NCI-H2227 treated with DMSO at 0.1 percent for 48 hours (cell line): ENCODE measurements around the gene CD48.

Experiments used
- DNase-seq: peaks from one replicate; lab custom pipeline; 2025; lab: John Stamatoyannopoulos, UW

Gene CD48, protein sequence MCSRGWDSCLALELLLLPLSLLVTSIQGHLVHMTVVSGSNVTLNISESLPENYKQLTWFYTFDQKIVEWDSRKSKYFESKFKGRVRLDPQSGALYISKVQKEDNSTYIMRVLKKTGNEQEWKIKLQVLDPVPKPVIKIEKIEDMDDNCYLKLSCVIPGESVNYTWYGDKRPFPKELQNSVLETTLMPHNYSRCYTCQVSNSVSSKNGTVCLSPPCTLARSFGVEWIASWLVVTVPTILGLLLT

DNA sequence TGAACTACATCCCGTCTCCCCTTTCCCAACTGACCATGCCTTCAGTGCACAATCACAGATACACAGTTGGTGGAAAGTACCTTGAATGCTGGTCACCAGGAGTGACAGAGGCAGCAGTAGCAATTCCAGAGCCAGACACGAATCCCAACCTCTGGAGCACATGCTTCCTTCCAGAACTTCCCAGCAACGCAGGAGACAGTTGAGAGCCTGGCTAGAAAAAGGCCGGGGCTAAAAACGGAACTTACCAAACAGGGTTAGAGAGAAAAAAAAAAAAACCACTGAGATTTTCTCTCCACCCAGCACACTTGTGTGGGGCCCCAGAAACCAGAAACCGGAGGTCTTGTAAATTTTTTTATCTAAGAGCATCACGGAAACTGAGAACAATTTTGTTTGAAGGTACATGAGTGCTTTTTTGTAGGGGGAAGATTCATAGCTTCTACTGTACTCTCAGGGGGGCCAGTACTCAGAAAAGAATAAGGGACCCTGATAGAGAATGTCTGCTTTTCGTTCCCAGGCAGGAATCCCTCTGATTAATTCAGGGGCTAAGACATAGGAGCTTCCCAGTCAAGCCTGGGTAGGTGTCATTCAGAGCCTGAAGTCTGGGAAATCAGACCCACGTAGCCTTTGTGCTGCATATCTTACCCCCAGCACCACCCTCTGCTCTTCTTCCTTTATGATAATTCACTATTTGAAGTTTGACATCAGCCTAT is at the start of gene CD48:
TSS of gene CD48 (minus strand) at position 221 of the 710 bp plus-strand sequence. CDS start at position 162, 59 bp downstream.
- DNase-seq: no peak

DNA sequence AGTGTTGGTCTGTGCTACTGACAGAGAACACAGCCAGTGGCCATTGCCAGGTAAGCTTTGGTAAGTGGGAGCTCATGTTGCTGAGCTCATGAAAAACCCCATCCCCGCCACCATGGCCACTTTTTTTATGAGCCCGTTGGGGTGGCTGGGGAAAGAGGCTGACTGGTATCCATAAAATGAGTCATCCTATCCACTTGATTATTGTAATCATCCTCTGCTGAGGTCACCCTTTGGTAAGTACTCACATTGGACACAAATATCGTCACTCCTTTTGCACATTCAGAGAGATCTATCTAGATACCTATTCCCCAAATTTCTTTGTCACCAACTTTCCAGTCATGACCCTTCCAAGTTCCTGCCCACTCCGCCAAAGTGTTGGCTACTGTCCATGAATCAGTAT is 49.4 kb upstream of the CD48 start:
- no peak for DNase-seq

DNA sequence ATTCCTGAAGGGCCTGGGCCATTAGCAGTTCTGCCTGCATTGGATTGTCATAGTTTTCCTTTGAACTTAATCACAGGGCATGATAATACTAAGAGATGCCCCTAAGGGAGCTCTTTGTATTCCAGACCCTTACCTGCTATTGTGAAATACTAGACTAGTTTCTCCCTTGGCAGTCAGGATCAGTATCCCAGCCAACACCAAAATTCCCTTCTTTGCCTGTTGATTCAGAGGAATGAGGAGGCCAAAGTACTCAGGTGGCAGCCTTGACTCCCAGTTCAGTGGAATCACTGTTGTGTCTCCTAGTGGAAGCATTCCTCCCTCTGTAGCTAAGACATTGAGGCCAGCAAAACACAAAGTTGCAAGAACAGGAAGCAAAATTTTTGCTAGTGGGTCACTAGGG is 48.1 kb upstream of the CD48 start:
- DNase-seq: no peak

DNA sequence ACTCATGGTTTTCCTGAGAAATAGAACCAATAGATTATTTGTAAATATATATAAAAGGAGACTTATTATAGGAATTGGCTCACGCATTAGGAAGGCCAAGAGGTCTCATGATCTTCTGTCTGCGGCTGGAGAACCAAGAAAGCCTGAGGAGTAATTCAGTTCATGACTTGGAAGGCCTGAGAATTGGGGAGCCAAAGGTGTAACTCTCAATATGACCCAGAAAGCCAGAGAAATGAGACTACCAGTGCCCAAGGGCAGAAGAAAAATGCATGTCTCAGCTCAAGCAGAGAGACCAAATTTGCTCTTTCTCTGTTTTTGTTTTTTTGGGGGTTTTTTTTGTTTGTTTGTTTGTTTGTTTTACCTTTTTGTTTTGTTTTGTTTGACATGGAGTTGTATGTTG is 46.9 kb upstream of the CD48 start:
- no peak for DNase-seq

DNA sequence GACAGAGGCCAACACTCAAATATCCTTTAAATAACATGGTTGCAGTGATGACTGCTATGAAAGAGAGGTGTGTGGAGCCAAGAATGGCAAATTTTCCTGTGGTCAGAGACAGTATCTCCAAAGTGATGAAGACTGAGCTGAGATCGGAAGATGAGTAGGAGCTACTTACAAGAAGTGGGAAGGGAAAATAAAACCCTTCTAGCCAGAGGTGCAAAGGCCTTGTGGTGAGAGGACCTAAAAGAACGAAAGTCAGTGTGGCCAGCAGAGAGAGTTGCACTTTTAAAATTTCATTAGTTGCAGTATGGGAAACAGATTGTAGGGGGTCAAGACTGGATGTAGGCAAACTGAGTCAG is 45.2 kb upstream of the CD48 start:
- no peak for DNase-seq

DNA sequence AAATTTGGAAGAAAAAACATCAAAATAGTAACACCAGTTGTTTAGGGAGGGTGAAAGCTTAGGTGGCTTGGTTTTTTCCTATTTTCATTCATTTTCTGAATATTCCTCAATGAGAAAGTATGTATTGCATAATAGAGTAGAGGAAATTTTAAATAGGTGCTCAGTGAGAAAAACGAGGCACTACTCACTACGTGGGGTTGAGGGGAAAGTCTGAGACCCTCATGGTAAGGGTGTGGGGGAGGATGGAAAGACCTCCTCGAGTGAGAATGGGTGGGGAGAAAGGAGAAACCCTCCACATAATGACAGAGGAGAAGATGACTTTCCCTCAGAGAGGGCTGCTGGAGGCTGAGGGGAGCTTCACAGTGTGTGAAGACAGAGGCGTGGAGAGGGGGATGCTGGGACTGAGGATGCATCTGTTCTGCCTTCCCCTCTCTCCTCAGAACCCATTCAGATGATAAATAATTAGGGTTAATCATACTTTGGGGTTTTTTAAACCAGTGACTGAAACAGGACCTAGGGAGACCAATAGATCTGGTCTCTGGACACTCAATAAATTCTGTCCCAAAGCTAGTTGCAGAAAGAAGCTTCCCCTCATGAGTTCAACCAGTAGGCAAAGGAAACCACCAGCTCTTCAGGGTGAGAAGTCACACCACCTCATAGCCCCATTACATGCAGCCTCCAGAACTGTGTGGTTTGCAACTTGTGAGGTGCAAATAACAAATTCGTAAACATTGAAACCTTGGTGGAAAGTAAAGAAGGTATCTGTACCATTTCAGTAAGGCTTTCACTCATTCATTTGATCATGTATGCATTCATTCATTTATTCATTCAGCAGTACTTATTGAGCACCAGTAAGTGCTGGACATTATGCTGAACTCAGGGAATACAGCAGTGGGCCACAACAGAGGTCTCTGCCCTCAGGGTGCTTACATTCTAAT is 44.6 kb upstream of the CD48 start:
- DNase-seq: no peak

DNA sequence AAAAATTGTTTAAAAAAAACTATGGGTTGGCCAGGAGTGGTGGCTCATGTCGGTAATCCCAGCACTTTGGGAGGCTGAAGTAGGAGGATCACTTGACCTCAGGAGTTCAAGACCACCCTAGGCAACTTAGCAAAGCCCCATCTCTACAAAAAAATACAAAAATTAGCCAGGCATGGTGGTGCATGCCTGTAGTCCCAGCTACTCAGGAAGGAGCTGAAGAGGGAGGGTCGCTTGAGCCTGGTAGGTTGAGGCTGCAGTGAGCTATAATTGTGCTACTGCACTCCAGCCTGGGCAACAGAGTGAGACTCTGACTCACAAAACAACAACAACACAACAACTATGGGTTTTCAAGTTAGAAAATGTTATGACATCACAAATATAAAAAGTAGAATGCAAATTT is 43.8 kb upstream of the CD48 start:
- DNase-seq: no peak

DNA sequence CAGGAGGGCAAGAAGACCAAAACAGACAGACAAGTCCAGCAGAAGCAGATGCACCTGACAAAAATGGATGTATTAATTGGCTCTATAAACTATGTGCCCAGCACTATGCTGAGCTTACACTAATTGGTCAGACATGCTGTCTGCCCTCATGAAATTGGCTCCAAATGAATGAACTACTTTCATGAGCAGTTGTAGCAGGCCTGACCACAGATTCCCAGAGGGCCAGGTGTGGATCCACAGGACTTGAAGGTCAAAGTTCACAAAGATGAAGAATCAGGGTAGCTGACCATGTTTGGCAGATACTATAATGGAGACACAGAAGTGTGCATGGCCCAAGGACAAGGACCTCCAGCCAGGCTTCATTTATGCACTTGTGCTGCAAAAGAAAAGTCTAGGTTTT is 42.0 kb upstream of the CD48 start:
- no peak for DNase-seq

DNA sequence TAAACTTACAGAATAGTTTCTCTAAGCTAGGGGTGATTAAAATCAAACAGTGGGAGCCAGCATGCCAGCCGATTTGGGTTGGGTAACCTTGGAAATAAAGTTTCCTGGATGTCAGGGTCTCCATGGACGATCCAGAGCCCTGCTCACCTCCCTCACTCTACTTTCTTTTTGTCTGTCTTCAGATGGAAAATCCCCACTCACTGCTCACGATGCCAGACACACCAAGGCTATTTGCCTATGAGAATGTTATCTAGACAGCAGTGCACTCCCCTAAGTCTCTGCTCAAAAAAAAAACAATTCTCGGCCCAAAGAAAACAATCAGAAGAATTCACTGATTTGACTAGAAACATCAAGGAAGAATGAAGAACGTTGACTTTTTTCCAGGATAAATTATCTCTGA is 41.3 kb upstream of the CD48 start:
- DNase-seq: no peak

DNA sequence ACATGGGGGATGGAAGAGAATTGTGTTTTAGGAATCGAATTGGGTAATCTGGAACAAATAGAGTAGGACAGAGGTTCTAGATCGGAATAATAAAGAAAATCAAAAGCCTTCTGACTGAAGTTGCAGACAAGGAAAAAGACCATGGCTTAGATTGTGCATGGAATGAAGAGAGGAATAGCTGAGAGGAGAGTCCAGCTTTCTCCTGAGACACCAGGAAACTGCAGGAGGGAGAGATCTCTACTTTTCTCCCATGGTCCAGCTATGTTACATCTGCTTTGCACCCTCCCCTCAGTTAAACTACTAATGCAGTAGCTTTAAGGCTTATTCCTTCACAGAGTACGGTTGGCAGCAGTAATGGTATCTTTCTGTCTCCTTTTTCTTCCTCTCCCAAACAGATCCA is 40.8 kb upstream of the CD48 start:
- DNase-seq: no peak

DNA sequence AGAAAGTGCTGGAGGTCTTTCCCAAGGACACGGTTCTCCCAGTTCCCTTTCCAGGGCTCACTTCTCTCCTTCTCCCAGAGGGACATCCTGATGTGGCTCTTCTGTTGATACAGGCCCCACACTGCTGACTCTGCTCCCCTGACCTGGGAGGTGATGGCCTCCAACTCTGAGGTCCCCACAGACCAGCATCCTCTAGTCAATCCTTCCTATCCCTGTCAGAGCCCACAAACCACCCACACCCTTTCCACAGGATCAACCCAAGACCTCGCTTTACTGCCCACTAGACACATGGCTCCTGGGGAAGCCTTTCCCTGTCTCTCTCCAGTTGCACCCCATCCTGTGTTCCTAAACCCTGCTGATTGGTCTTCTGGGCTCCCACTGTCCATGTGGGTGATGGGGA is 39.0 kb upstream of the CD48 start:
- DNase-seq: no peak

DNA sequence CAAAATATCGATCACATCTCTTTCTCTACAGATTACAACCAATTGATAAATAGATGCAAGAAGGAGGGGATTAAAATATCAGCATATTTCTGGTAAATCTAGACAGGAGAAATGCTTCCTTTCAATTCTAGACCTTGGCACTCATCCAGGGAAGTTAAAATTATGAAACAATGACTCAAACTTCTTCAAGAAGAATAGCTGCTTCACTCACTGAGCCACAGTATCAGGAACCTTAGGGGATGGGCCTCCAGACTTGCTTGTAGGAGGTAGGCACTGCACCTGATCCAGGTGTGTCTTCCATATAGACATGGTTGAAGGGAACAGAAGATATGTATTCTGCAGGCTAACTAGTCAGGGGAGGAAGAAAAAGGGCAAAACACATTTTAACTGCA is 37.3 kb upstream of the CD48 start:
- DNase-seq: no peak

DNA sequence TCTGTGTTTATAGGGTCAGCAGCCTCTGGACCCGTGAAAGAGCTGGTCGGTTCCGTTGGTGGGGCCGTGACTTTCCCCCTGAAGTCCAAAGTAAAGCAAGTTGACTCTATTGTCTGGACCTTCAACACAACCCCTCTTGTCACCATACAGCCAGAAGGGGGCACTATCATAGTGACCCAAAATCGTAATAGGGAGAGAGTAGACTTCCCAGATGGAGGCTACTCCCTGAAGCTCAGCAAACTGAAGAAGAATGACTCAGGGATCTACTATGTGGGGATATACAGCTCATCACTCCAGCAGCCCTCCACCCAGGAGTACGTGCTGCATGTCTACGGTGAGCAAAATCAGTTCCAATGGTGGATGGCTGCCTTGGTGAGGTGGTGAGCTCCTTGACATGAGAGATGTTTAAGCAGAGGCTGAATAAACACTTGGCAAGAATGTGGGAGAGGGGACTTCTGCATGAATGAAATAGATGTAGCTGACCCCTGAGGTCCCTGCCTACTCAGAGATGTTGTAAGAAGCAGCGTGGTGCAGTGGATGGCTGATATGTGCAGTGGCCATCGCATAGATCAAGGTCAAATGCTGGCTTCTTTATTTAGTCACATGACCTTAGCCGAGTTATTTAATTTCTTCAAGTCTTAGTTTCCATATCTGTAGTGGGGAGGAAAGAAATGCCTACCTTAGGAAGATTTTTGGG is 36.7 kb upstream of the CD48 start:
- DNase-seq: no peak

DNA sequence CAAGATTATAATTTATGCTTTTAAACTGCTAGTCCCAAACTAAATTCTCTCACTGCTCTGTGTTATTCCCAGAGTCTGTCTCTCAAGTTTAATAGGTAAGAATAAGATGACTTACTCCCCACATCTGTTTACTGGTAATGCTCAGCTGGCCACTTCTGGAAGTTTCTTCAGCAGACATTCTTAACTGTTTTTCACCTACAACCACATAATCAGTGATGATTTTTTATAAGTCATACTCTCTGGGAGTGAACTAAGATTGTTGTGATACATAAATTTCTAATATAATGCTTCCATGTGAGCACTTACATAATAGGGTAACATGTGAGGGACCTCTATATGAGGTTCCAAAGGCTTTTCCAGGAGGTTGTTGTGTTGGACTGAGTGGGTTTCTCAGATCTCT is 36.1 kb upstream of the CD48 start:
- DNase-seq: no peak

DNA sequence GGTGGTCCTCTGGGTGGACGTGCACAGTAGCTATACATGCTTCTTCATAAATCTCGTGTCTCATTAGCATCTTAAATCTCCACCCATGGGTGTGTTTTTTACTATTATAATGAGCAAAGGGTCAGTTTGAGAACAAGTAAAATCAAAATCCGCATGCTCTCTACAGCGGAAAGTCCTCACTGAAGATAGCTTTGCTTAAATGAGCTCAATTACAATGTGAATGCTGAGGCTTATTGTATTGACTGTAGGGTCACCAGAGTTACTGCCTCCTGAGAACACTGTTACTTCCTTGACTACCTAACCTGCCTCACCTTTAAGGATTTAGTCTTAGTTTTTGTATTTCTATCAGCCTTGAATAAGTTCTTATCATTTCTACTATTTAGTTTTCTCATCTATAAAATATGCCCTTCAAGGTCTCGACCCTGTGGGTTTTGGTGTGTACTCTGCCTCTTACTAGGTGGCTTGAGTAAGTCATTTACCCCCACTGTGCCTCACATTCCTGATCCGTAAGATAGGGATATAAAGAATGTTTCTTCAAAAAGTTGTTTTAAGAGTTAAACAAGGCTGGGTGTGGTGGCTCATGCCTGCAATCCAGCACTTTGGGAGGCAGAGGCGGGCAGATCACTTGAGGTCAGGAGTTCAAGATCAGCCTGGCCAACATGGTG is 35.3 kb upstream of the CD48 start:
- no peak for DNase-seq

DNA sequence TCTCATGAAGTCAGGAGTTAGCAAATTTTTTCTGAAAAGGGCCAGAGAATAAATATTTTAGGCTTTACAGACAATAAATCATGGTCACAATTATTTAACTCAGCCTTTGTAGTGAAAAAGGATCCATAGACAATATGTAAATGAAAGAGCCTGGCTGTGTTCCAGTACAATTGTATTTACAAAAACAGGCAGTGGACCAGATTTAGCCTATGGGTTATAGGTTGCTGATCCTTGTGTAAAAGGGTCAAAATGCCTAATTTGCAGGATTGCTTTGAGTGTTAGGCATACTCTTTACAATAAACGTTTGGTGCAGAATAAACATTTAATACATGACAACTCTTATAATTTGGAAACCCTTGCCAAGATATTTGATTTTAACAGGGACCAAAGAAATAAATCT is 33.9 kb upstream of the CD48 start:
- no peak for DNase-seq

DNA sequence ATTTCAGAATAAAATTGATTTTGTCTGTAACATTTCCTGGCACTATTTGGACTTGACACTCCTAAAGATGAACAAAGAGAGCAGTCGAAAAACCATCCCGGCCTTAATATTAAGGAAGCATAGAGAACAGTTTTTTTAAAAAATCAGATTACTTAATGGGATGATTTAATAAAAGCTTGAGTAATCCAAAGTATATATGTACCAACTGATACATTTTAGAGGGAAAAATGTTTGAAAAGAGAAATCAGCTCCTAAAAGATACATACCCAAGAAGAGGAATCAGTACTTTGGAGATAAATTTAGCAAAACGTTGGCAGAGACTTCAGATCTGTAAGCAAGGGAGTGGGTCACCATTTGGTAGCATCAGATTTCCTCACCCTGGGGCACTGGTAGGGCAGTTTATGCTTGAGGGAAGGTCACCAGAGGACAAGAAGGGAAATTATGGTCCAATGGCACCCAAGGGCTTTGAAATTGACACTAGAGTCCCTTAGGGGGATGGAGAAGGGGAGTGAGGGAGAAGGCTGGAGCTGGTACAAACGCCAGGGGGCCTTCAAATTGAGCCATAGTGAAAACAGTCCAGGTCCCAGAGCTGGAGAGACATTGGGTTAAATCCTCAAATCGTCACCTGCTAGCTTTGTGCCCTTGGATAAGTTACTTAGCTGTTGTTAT is 33.4 kb upstream of the CD48 start:
- no peak for DNase-seq

DNA sequence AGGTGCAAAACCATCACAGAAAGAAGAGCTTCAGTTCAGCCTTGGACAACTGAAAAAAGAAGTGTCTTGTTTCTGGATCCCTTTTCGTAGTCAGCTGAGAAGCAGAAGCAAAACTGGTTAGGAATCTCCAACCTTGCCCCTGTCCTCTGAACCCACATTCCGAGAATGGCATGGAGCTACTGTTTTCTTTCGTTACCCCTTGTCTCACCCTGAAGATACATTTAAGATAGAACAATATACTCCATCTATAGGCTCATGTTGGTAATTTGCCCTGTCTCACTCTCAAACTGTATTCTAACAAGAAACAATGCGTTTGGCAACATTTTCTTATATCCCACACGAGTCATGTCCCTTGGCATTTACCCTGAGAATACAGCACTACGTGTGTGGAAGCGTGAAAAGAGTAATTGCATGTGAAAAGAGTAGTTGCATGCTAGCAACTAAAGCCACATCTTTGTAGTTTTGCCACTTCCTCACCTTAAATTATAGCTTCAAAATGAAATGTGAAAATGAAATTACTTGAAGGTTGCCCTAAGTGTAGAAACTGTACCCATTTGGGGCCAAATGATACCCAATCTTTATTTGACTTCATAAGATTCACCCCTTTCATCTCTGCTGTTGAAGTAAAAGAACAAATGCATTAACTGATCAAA is 32.7 kb upstream of the CD48 start:
- no peak for DNase-seq

DNA sequence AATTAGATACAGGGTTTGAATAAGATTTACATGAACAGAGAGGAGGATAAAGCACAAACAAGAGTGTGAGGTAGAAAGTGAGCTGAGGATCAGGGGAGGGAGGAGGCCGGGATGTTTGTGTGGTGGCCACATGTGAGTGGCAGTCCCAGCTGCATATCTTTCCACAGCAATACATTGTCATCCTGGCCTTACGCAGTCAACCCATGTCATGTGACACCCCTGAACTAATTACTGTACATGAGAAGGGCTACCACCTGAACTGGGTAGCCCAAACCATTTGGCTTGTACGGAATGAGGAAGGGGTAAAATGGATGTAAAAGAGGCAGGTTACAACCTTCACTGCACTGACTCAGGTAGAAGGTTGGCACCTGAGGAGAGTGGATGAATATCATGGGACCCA is 31.6 kb upstream of the CD48 start:
- DNase-seq: no peak

DNA sequence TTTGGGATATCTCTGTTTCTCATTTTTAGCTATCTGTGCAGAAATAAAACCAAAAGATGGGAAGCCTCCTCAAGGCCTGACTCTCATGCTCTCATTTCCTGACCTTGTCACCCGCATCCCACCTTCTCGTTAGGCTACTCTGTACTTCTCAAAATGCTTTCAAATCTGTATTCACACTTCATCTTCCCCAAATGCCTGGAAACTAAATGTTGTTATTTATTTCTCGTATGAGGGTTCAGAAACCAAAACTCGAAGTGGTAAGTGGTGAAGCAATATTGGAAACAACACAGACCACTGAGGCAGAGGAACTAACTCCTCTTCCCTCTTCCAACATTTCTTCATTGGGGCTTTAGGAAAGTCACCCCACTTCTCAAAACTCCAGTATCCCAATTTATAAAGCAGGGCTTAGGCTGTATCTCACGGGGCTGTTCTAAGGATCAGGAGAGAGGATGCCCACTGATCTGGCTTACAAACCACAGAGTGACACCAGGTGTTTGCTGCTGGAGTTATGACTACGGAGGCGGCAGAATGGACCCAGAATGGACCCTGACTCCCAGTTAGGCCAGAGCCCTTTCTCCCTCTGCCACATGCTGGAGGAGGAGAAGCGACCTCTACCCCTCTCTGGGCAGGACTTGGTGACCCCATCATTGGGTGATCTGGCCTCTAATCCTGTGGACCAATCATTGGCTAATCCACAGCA is 31.0 kb upstream of the CD48 start:
- DNase-seq: no peak
